LNCAP (cell line): ENCODE data around the gene TRIO.

ENCODE experiments used
- TF ChIP-seq, protein P1 (sequence below): fragments of 450-650 bp; IDR thresholded peaks from 2 replicates; pipeline ENCODE4 v1.5.1; 2017; ENCODE audit warnings: mild to moderate bottlenecking

The TRIO gene

DNA sequence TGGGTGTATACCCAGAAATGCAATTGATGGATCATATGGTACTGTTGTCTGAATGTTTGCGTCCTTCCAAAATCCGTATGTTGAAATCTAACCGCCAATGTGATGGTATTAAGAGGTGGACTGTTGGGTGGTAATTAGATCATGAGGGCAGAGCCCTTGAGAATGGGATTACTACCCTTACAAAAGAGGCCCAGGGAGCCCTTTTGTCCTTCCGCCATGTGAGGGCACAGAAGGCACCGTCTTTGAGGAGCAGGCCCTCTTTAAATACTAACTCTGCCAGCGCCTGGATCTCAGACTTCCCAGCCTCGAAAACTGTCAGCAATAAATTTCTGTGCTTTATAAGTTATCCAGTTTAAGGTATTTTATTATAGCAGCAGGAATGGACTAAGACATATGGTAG is 282.4 kb downstream of the TRIO start:
- TF ChIP-seq, protein P1, sequence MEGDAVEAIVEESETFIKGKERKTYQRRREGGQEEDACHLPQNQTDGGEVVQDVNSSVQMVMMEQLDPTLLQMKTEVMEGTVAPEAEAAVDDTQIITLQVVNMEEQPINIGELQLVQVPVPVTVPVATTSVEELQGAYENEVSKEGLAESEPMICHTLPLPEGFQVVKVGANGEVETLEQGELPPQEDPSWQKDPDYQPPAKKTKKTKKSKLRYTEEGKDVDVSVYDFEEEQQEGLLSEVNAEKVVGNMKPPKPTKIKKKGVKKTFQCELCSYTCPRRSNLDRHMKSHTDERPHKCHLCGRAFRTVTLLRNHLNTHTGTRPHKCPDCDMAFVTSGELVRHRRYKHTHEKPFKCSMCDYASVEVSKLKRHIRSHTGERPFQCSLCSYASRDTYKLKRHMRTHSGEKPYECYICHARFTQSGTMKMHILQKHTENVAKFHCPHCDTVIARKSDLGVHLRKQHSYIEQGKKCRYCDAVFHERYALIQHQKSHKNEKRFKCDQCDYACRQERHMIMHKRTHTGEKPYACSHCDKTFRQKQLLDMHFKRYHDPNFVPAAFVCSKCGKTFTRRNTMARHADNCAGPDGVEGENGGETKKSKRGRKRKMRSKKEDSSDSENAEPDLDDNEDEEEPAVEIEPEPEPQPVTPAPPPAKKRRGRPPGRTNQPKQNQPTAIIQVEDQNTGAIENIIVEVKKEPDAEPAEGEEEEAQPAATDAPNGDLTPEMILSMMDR = no peak

DNA sequence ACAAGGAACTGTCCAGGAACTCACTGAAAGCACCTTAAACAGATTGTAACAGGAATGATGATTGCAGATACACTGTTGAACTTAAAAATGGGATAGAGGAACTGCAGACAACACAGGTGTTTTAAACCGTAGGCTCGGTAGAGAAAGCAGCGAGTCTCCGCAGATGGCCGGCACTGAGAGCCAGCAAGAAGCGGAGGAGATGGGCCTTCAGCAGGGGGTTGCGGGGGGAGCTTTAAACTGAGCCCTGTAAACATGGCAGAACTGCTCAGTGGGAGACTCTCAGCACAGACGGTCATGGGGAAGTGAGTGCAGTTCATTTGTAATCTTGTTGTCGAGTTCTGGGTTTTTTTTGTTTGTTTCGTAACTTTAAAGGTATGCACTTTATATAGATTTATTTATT is 283.4 kb downstream of the TRIO start:
- TF ChIP-seq, protein P1 = no peak

DNA sequence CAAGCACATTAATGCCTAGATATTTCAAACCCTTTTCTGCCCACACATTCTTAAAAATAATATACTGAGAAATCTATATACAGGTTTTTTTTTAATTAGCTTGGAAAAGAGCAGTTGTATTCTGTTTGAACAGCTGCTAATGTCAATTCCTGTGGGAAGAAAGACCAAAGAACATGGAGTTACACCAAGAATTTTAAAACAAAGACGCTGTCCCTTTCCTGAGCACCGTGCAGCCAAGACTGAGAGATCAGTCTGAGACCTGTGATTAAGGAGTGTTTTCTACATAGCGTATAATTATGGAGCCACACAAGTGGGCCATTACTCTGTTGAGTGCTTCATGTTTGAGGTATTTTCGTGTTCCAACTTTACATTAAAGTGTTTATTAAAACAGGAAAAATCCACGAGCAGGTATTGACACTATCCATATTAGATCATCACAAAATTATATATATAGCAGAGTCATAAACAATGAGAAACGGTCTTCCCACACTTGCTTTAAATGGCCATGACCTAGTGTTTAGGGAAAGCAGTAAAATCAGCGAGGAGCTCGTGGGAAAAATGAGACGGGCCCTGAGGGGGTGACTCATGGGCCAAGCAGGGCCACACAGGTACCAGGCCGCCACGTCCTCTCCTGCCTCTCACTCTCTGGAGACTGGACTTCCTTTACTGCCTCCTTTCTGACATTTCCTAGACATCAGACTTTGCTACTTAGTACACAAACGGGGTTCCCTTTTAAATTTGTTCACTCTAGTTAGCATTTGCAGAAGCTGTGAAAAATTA is 285.4 kb downstream of the TRIO start:
- TF ChIP-seq, protein P1 = no peak

DNA sequence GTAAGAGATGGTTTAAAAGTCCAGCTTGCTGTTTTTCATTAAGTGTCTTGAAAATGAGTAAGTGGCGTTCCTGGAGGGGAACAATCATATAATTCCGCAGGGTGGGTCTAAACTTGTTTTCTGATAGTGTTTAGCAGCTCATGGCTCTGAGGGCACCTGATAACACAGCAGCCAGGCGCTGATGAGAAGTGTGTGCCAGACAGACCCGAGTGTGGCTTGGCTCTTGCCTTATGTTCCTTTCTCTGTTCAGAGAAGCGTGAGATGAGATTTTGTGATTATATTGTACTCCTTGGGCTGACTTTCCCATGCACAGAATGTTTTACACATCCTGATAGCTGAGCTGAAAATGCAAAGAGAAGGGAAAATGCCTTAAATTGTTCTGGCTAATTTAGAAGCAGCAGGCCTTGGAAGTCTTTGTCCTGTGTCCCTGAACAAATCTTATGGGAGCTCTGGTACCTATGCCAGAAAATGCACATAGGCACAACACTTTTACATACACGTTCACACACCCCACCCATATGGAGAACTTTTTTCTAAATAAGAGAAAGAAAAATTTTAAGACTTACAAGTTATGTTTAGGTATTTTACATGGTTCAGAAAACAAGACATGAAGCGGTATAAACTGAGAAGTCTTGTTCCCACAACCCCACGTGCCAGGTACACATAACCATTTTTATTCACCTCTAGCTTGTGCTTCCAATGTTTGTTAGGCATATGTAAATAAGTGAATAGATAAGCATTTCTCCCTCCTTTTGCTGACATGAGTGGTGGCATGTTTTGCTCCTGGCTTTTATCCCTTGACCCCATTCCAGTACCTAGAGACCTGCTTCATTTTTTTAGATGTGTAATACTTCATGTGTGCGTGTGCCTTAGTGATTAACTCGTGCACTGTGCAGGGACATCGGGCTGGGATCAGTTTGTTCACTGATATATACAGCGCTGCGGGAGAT is 286.2 kb downstream of the TRIO start:
- TF ChIP-seq, protein P1 = no peak

DNA sequence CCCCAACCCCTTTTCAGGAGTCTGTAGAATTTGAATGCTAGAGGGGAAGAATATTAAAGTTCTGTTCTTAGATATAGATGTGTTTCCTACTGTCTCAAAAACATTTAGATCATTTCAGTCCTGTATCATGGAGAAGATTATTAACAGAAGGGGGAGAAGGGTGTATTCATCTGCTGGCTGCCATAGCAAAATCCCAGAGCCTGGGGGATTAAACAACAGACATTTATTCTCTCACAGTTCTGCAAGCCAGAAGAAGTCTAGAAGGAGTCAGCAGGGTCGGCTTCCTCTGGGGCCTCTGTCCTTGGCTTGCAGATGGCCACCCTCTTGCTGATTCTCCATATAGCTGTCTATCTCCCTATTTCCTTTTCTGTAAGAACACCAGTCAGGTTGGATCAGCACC is 288.4 kb downstream of the TRIO start:
- TF ChIP-seq, protein P1 = no peak

DNA sequence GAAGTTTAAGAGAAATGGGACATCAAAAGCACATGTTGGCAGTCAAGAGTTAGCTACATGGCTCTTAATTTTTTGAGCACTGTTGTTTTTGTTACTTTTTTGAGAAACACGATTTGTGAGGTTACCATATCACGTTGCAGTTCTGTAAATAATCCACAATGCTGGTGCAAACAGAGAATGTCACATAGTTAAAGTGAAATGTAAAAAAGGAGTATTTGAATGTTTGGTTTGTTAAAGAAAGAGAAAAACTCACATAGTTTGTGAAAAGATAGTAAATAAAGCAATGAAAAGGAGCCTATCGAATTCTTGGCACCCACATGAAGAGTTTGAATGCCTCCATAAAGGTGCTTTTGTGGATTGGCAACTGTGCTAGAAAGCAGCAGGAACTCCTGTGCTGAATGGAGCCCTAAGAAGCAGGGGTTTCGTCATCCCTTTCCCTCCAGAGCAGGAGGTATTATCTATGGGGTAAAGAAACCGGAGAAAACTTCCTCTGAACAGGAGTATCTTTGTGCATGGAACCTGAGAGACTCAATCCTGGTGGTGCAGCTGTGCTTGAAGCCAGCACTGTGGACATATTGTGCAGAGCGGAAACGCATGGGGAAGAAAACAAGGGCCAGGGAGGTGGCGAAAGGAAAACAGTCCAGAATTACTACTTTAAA is 289.9 kb downstream of the TRIO start:
- TF ChIP-seq, protein P1 = no peak

DNA sequence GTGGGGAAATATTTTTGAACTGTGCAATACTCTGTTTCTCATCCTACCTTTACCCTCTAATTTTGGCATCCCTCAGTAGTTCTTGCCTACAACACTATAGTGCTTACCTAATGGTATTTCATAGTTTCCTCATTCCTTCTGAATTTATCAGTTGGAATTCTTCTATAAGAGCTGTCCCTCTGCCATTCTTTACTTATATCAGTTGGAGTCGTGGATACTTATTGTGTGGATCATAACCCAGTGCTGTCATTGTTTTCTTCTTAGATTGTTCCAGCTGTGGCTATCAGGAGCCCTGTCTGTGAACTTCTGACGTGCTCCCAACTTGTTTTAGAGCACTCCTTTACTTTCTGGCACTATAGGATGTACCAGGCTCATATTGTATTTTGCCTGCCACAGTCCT is 292.3 kb downstream of the TRIO start:
- TF ChIP-seq, protein P1 = no peak
